Activated naive CD4-positive, alpha-beta T cell treated with anti-CD3 and anti-CD28 coated beads, Interleukin-2, amount 50 U/mL, for 72 hours (primary cell): ENCODE results near the gene TPRN. TPM values are rescaled to one million over a fixed set of nuclear protein-coding genes. Genes with fewer than 3 reads are reported as not detected.

Experiments
- ATAC-seq, 2 donors: fragments of 150-1000 bp; cut with Tn5 transposase; 2 replicates each; pipeline ENCODE4 v1.10.0; 2021; ENCODE audit warnings: mild to moderate bottlenecking in 2 of 2, moderate library complexity in 2 of 2
- DNase-seq, 2 donors: peaks; one replicate each; pipeline ENCODE4 v3.0.0; 2021 to 2022; ENCODE audit warnings: low spot score in 2 of 2
- H3K27ac Mint-ChIP-seq, 2 donors: one replicate each; pipeline ENCODE4 v1.8.0; 2022; ENCODE audit warnings: mild to moderate bottlenecking in 2 of 2, mixed read lengths in 2 of 2
- H3K36me3 Mint-ChIP-seq, 2 donors: one replicate each; pipeline ENCODE4 v1.8.0; 2022; ENCODE audit warnings: mixed read lengths in 2 of 2
- H3K9me3 Mint-ChIP-seq, 2 donors: one replicate each; pipeline ENCODE4 v1.8.0; 2022; ENCODE audit warnings: mixed read lengths in 2 of 2
- total RNA-seq, 2 donors: library from RNA; stranded (reverse); gene quantifications; one replicate each; pipeline ENCODE4 v1.2.3, GENCODE V29; 2022

TPRN gene
- total RNA-seq, 2 donors from 2014 or later: 5.7 to 7.3 TPM

GRCh38 chr9:137188490-137189296 is 11.8 kb downstream of the TPRN start, which contains the start of the genes ANAPC2 and SSNA1:
Gene ANAPC2 (minus strand): TSS chr9:137188560. CDS start chr9:137188532, 28 bp downstream.
Gene SSNA1 (plus strand): TSS chr9:137188676. CDS start chr9:137188727, 51 bp downstream.
- H3K36me3 Mint-ChIP-seq: peaks cover 0 to 11% of the 10 kb centered on the region in 2 donors

GRCh38 chr9:137188086-137188489 is 12.5 kb downstream of the TPRN start:
- Mint-ChIP-seq H3K9me3 (no peaks in the 10 kb centered on the region), H3K36me3 (peaks cover 0 to 11% of the 10 kb centered on the region in 2 donors), H3K27ac (peak overlapping the region; percentile 90 to 93)
- DNase-seq (no peak), ATAC-seq (peak; percentile 20 to 23)

More at GRCh38 chr9:137188490-137189296, 11.8 kb downstream of the TPRN start, which contains the start of the genes ANAPC2 and SSNA1:
- DNase-seq (peak; percentile 97), ATAC-seq (peak; percentile 87 to 91)
- no peaks in the 10 kb centered on the region for H3K9me3 Mint-ChIP-seq
- peak within 1 kb of the TSS; percentile 90 to 94 for H3K27ac Mint-ChIP-seq

- no peaks in the 10 kb centered on the region for H3K9me3 Mint-ChIP-seq
Observed at GRCh38 chr9:137187386-137187785, 13.2 kb downstream of the TPRN start.

GRCh38 chr9:137186385-137186784 is 14.2 kb downstream of the TPRN start:
- DNase-seq (no peak), ATAC-seq (no peak)
- Mint-ChIP-seq H3K36me3 (peaks cover 0 to 16% of the 10 kb centered on the region in 2 donors), H3K9me3 (no peaks in the 10 kb centered on the region), H3K27ac (no peak overlapping the region)

More at GRCh38 chr9:137187386-137187785, 13.2 kb downstream of the TPRN start:
- Mint-ChIP-seq H3K27ac (peak overlapping the region; percentile 90 to 93), H3K36me3 (peaks cover 0 to 11% of the 10 kb centered on the region in 2 donors)
- no peak for ATAC-seq
- no peak for DNase-seq

- DNase-seq: no peak
- Mint-ChIP-seq H3K27ac (no peak overlapping the region), H3K9me3 (no peaks in the 10 kb centered on the region), H3K36me3 (peaks cover 0 to 16% of the 10 kb centered on the region in 2 donors)
- no peak for ATAC-seq
Observed at GRCh38 chr9:137185921-137186320, 14.6 kb downstream of the TPRN start.

- peaks cover 0 to 16% of the 10 kb centered on the region in 2 donors for H3K36me3 Mint-ChIP-seq
- H3K27ac Mint-ChIP-seq: no peak overlapping the region
- no peak for DNase-seq
Observed at GRCh38 chr9:137184881-137185660, 15.5 kb downstream of the TPRN start.

GRCh38 chr9:137183980-137184595 is 16.5 kb downstream of the TPRN start:
- Mint-ChIP-seq H3K27ac (no peak overlapping the region), H3K36me3 (peaks cover 0 to 16% of the 10 kb centered on the region in 2 donors), H3K9me3 (no peaks in the 10 kb centered on the region)
- DNase-seq (no peak), ATAC-seq (no peak)

More at GRCh38 chr9:137184881-137185660, 15.5 kb downstream of the TPRN start:
- no peak for ATAC-seq
- no peaks in the 10 kb centered on the region for H3K9me3 Mint-ChIP-seq

GRCh38 chr9:137182836-137183235 is 17.7 kb downstream of the TPRN start:
- no peak for DNase-seq
- Mint-ChIP-seq H3K36me3 (peaks cover 0 to 16% of the 10 kb centered on the region in 2 donors), H3K9me3 (no peaks in the 10 kb centered on the region), H3K27ac (no peak overlapping the region)
- no peak for ATAC-seq

GRCh38 chr9:137181680-137182079 is 18.9 kb downstream of the TPRN start:
- no peak for DNase-seq
- Mint-ChIP-seq H3K9me3 (no peaks in the 10 kb centered on the region), H3K27ac (no peak overlapping the region), H3K36me3 (peaks cover 0 to 5% of the 10 kb centered on the region in 2 donors)
- no peak for ATAC-seq

- H3K27ac Mint-ChIP-seq: no peak overlapping the region
- no peaks in the 10 kb centered on the region for H3K9me3 Mint-ChIP-seq
- H3K36me3 Mint-ChIP-seq: peaks cover 0 to 5% of the 10 kb centered on the region in 2 donors
- DNase-seq (no peak), ATAC-seq (no peak)
Observed at GRCh38 chr9:137180491-137180890, 20.1 kb downstream of the TPRN start.

- ATAC-seq (no peak), DNase-seq (no peak)
- peak overlapping the region in 1 of 2 donors; percentile 35 for H3K27ac Mint-ChIP-seq
- peaks cover 0 to 5% of the 10 kb centered on the region in 2 donors for H3K36me3 Mint-ChIP-seq
- no peaks in the 10 kb centered on the region for H3K9me3 Mint-ChIP-seq
Observed at GRCh38 chr9:137179761-137180160, 20.8 kb downstream of the TPRN start.

- Mint-ChIP-seq H3K27ac (peak overlapping the region in 1 of 2 donors; percentile 35), H3K36me3 (peaks cover 0 to 5% of the 10 kb centered on the region in 2 donors), H3K9me3 (no peaks in the 10 kb centered on the region)
- DNase-seq (no peak), ATAC-seq (no peak)
Observed at GRCh38 chr9:137178939-137179630, 21.5 kb downstream of the TPRN start.

GRCh38 chr9:137178201-137178938 is 22.2 kb downstream of the TPRN start:
- Mint-ChIP-seq H3K9me3 (no peaks in the 10 kb centered on the region), H3K36me3 (peaks cover 0 to 5% of the 10 kb centered on the region in 2 donors), H3K27ac (peak overlapping the region in 1 of 2 donors; percentile 35)
- DNase-seq: no peak
- no peak for ATAC-seq

- ATAC-seq: peak; percentile 33 to 52
Observed at GRCh38 chr9:137176302-137177182, 24.0 kb downstream of the TPRN start.

More at GRCh38 chr9:137176302-137177182, 24.0 kb downstream of the TPRN start:
- Mint-ChIP-seq H3K27ac (no peak overlapping the region), H3K36me3 (no peaks in the 10 kb centered on the region), H3K9me3 (no peaks in the 10 kb centered on the region)
- no peak for DNase-seq
